Astrocyte of the cerebellum (primary cell): Measurements from ENCODE around the gene PLSCR3.
A peak's percentile ranks its signal among the peaks of the same experiment; 100 is the strongest.

Experiments used
- DNase-seq: peaks from one replicate; pipeline ENCODE4 v3.0.0-alpha.2; 2011; ENCODE audit warnings: low read depth
- H3K4me3 ChIP-seq: 2 replicates; pipeline ENCODE4 v1.5.1; 2011; ENCODE audit warnings: mild to moderate bottlenecking, low read depth, low read length, moderate library complexity
- CTCF ChIP-seq: IDR thresholded peaks from 2 replicates; pipeline ENCODE4 v1.5.1; 2012; ENCODE audit warnings: low read length, low read depth, moderate library complexity, mild to moderate bottlenecking; ENCODE audit errors: missing control alignments
- in situ Hi-C: cut with HindIII; loops from 2 replicates; pipeline ENCODE4 v1.10.0; 2017; ENCODE audit warnings: low sequenced_read_pairs

The PLSCR3 gene

DNA sequence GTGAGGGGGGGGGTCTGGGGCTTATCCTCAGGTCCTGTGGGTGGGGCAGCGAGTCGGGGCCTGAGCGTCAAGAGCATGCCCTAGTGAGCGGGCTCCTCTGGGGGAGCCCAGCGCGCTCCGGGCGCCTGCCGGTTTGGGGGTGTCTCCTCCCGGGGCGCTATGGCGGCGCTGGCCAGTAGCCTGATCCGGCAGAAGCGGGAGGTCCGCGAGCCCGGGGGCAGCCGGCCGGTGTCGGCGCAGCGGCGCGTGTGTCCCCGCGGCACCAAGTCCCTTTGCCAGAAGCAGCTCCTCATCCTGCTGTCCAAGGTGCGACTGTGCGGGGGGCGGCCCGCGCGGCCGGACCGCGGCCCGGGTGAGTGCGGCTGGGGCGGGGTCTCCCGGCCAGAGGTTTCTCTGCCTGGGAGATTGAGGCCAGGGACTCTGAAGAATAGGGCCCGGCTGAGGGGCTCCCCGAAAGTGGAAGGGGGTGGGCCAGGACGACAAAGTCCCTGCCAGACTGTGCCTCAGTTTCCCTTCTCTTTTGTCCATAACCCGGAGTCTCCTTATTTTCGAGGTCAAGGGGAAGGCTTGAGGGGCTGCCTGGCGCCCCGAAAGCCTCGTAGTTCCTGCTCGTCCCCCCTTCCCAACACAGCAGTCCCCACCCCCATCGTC lies 45.3 kb upstream of the PLSCR3 start, which contains the start of gene FGF11:
Gene FGF11 (plus strand): TSS at position 51 of the 651 bp plus-strand sequence. CDS start 109 bp downstream, at position 160.
- no peak for TF ChIP-seq CTCF
- in situ Hi-C loops = no loop called here
- H3K4me3 ChIP-seq = peak within 1 kb of the TSS; percentile 36
- no peak for DNase-seq

DNA sequence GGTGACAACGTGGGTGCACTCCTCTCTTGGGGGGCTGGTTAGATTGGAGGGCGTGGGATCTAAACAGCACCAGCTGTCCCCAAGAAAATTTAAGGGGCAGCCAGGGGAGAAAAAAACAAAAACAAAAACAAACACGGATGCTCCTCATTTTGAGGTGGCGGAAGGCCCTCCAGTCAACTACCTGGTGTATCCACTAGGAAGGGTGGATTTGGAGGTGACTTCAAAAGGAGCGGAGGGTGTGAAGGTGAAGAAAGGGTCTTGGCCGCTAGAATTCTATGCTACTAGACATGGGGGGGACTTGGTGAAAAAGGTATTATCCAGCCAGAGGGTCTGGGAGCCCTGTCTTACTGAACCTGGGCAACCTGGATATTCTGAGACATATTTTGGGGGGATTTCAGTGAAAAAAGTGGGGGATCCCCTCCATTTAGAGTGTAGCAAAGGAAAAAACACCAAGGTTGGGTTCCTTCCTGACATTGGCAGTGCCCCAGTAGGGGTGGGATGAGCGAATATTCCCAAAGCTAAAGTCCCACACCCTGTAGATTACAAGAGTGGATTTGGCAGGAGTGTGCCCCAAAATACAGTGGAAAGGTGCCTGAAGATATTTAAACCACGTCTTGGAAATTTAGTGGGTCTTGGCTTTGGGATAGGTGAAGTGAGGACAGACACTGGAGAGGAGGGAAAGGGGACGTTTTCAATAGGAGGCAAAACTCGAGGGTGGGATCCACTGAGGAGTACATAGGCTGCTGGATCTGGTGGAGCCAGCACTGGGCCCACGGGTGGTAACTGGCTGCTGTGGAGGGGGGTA lies 44.5 kb upstream of the PLSCR3 start:
- no peak for TF ChIP-seq CTCF
- no peak for DNase-seq
- in situ Hi-C loops = no loop called here
- H3K4me3 ChIP-seq = no peak overlapping the region

DNA sequence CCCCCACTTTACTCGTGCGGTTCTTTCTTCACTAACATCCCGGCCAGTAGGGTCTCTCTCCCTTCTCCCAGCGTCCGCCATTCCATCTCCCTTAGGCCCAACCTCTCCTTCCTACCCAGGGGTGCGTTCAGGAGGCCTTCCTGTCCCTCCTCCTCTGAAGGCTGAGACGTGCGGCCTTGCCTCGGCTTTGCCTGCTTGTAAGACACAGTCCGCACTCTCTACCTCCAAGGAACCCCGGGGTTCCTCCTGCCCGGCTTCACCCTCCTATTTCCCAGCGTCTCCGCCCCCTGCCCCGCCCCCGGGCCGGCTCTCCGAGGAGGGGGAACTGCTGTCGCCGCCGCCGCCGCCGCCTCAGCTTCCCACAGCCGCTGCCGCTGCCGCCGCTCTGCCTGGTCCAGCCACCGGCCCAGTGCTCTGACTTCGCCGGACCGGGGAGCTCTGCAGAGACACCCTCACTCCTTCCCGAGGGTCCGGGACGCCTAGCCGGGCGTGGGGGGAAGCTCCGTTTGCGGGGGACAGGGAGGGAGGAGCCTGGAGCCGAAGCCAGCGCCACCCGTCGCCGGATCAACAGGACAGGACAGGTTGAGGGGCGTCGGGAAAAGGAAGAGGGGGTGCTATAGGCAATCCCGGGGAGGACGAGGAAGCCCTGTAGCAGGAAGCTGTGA lies 43.8 kb upstream of the PLSCR3 start:
- DNase-seq = no peak
- in situ Hi-C loops = no loop called here

DNA sequence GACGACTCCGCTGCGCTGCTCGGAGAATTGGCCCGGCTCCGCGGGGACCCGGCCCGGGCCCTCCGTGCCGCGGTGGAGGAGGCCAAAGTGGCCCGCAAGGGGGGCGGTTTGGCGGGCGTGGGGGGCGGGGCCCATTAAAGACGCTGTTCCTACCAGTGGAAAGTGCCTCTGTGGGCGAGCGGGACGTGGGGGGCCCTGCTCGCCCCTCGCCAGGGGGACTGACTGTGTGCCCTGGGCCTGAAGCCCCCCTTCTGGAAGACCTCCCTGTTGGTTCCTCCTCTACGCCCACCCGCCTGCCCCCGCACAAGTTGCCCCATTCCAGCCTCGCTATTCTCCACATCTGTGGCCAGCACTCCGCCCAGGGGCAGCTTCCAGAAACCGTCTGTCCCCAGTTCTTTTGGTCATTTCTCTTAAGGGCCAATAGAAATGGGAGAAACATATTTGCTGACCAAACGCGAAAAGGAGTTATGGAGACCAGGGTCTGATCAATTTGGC lies 43.1 kb upstream of the PLSCR3 start:
- in situ Hi-C loops = no loop called here
- H3K4me3 ChIP-seq = peak overlapping the region; percentile 19
- no peak for DNase-seq

More for the DNA sequence above, 43.8 kb upstream of the PLSCR3 start:
- H3K4me3 ChIP-seq = peak overlapping the region; percentile 22
- no peak for TF ChIP-seq CTCF

GRCh38 chr17:7436556-7437368 lies 42.4 kb upstream of the PLSCR3 start:
- in situ Hi-C loops = no loop called here
- H3K4me3 ChIP-seq = peak overlapping the region; percentile 19
- peak; percentile 66 for TF ChIP-seq CTCF
- peak; percentile 23 for DNase-seq

More for the DNA sequence above, 43.1 kb upstream of the PLSCR3 start:
- TF ChIP-seq CTCF = no peak
